BJ (cell line): ENCODE results near the gene C12orf42. TPM values are rescaled to one million over a fixed set of nuclear protein-coding genes. Genes with fewer than 3 reads are reported as not detected.

ENCODE experiments used
- CTCF ChIA-PET: fragments of 350-600 bp; formaldehyde crosslinking; extraction: SDS; loops from one replicate; lab custom pipeline; 2021; ENCODE audit warnings: antibody characterized with exemption, inconsistent platforms; lab: Yijun Ruan, JAX
- POLR2A ChIA-PET: fragments of 300-600 bp; sonication (Branson Sonifier 250); formaldehyde crosslinking; extraction: SDS; loops from one replicate; lab custom pipeline; 2021; ENCODE audit warnings: antibody characterized with exemption; lab: Charles Lee
- DNase-seq: peaks from one replicate; pipeline ENCODE4 v3.0.0-alpha.2; 2011; ENCODE audit warnings: low read depth
- H3K27me3 ChIP-seq: 2 replicates; pipeline ENCODE4 v1.6.0; 2011; ENCODE audit warnings: low read length; ENCODE audit not compliant: control insufficient read depth, insufficient read depth
- H3K36me3 ChIP-seq: 2 replicates; pipeline ENCODE4 v1.5.1; 2011; ENCODE audit warnings: low read length; ENCODE audit not compliant: control insufficient read depth, insufficient read depth
- H3K4me3 ChIP-seq: 2 replicates; pipeline ENCODE4 v1.5.1; 2011; ENCODE audit warnings: low read depth, mild to moderate bottlenecking, control low read depth, low read length
- polyA plus RNA-seq: library from polyadenylated mRNA; depleted of rRNA; stranded (reverse); fragments of >200 nt; gene quantifications from 2 replicates; pipeline ENCODE4 v1.2.3, GENCODE V29; 2011
- TF ChIP-seq, protein P1 (sequence below): IDR thresholded peaks from 2 replicates; pipeline ENCODE4 v1.5.1; 2011; ENCODE audit warnings: low read depth, mild to moderate bottlenecking, control low read depth, inconsistent platforms, low read length, moderate library complexity; ENCODE audit not compliant: insufficient read depth

The C12orf42 gene
- polyA plus RNA-seq, 1 experiment, result not detected

GRCh38 chr12:103530307-103531066 lies 34.7 kb upstream of the C12orf42 start:
- CTCF ChIA-PET, result interaction anchor here (1.6 kb wide), 1 partner anchor 17 kb away, joined by 3 read pairs; no protein-coding TSS in a partner anchor
- POLR2A ChIA-PET, result no interaction called here
- H3K4me3 ChIP-seq, result no peak overlapping the region
- H3K27me3 ChIP-seq, result no peaks in the 10 kb centered on the region; the same call in 1 of the 2 replicates
- DNase-seq, result no peak
- TF ChIP-seq, protein P1, sequence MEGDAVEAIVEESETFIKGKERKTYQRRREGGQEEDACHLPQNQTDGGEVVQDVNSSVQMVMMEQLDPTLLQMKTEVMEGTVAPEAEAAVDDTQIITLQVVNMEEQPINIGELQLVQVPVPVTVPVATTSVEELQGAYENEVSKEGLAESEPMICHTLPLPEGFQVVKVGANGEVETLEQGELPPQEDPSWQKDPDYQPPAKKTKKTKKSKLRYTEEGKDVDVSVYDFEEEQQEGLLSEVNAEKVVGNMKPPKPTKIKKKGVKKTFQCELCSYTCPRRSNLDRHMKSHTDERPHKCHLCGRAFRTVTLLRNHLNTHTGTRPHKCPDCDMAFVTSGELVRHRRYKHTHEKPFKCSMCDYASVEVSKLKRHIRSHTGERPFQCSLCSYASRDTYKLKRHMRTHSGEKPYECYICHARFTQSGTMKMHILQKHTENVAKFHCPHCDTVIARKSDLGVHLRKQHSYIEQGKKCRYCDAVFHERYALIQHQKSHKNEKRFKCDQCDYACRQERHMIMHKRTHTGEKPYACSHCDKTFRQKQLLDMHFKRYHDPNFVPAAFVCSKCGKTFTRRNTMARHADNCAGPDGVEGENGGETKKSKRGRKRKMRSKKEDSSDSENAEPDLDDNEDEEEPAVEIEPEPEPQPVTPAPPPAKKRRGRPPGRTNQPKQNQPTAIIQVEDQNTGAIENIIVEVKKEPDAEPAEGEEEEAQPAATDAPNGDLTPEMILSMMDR, result no peak
- H3K36me3 ChIP-seq, result no peaks in the 10 kb centered on the region

DNA sequence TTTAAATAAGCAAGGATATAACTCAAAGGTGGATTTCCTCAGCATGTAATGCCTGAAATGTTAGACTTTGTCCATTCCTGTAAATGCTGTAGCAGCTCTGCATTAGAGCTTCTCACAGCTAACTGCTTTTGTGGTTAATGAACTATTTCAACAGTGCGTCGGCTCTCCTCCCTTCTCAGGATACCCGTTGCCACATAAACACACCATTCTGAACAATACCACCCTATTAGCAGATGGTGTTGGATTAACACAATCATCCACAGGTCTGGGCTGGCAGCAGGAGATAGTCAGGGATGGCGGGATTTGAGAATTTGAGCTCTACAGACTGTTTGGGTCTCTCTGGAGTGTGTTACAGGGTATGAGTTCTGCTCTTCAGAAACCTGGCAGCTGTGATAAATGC lies 33.5 kb upstream of the C12orf42 start:
- Histone ChIP-seq H3K27me3 (no peaks in the 10 kb centered on the region; the same call in 1 of the 2 replicates), H3K4me3 (no peak overlapping the region), H3K36me3 (no peaks in the 10 kb centered on the region)
- TF ChIP-seq, protein P1, result no peak
- no peak for DNase-seq
- ChIA-PET POLR2A (no interaction called here), CTCF (interaction anchor here (1.0 to 1.6 kb wide), 2 partner anchors 18 to 20 kb away, joined by 3 read pairs; no protein-coding TSS in a partner anchor)

DNA sequence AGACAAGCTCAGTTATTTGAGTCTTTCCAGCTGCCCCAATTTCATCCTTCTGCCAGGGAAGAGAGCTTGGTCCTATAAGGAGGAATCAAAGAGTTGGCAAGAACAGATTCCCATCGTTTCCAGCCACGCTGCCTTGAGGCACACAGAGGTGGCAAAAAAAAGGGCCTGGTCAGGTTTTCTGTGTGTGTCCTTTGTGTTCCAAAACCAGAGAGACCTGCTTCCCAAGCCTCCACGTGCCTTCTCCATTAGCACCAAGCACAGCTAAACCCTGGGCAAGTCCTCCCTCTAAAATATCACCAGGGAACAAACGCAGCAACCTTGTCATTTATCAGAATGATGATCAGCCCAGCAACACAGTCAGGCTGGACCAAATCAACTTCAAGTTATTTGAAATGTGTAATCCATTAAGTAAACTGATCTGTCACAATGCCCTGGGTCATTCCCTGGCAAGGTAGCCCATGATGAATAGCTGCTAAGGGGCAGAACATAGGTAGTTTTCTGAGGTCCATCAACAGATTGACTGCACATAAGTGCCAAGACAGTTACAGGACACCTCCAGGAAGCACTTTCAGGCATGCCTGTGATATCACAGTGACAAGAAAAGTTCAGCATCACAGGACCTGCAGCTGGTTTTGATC lies 28.6 kb upstream of the C12orf42 start:
- ChIA-PET CTCF (interaction anchor here (2.4 kb wide), 1 partner anchor 24 kb away, joined by 8 read pairs; no protein-coding TSS in a partner anchor), POLR2A (no interaction called here)
- TF ChIP-seq, protein P1, result no peak
- H3K36me3 ChIP-seq, result no peaks in the 10 kb centered on the region
- no peak overlapping the region for H3K4me3 ChIP-seq
- H3K27me3 ChIP-seq, result no peaks in the 10 kb centered on the region; the same call in 1 of the 2 replicates
- no peak for DNase-seq

- TF ChIP-seq, protein P1, result no peak
- H3K36me3 ChIP-seq, result no peaks in the 10 kb centered on the region
- ChIA-PET CTCF (interaction anchor here (1.4 to 1.8 kb wide), 2 partner anchors 15 to 24 kb away, joined by 3 to 7 read pairs; no protein-coding TSS in a partner anchor), POLR2A (no interaction called here)
- DNase-seq, result no peak
- no peaks in the 10 kb centered on the region for H3K27me3 ChIP-seq
- H3K4me3 ChIP-seq, result no peak overlapping the region
These were observed 28.0 kb upstream of the C12orf42 start for GRCh38 chr12:103523771-103524170.

GRCh38 chr12:103520686-103521215 lies 25.0 kb upstream of the C12orf42 start:
- Histone ChIP-seq H3K27me3 (no peaks in the 10 kb centered on the region), H3K4me3 (no peak overlapping the region), H3K36me3 (no peaks in the 10 kb centered on the region)
- POLR2A ChIA-PET, result no interaction called here
- CTCF ChIA-PET, result interaction anchor here (0.7 kb wide), 1 partner anchor 429 kb away, joined by 4 read pairs; no protein-coding TSS in a partner anchor
- no peak for DNase-seq
- TF ChIP-seq, protein P1, result no peak
